Activated CD4-positive, alpha-beta T cell treated with anti-CD3 and anti-CD28 coated beads, Interleukin-10, Interleukin-2, amounts not matched to agents 100 ng/mL and 50 ng/mL, durations not matched to agents 16 hours and 8 hours (primary cell): Measurements from ENCODE around the gene IL6R.
A peak's percentile ranks its signal among the peaks of the same experiment; 100 is the strongest.
"Not testable (repeated sequence)": the region's sequence is repeated elsewhere in the genome, so short reads cannot be mapped to it uniquely, and the experiment has no call there.

Experiments used
- DNase-seq: peaks from one replicate; pipeline ENCODE4 v3.0.0-alpha.2; 2020

Gene IL6R

DNA sequence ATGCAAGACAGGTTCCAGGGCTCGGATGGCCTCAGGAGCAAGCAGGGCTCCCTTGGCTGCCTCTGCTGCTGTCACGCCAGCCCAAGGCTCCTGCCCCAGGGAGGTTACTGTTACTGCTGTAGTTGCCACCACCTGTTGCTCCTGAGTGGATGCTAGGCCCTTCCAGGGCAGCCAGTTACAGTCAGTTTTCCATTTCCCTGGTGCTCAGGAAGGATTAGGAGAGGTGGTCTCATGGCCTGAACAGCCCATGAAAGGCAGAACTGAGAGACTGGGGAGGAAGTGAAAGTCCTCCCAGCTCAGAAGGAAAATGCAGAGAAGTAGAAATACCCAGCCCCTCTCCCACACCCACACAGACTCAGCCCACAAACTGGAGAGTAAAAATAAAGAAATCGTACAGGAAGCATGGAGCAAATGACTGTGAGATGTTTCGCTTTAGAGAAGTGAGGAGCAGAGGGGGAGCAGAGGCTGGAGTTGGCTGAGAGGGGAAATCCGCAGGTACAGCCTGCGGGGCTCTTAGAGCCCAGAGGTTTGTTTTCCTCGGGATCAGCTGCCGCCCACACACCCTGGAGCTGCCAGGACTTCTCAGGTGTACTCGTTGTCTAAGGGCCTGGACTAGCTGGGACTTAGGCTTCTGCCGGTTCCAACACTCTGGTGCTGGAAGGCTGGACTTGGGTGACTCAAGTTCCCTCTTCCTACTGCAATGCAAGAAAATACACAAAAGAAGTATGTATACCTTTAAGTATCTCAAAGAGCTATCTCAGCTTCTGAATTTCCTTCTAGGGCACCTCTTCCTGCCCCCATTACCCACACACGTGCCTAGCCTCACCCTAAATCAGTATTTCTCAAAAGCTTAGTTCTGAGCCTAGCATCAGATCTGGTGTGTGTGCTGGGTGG is 2.3 kb downstream of the IL6R start:
- peak; percentile 75 for DNase-seq

GRCh38 chr1:154408174-154408777 is 3.1 kb downstream of the IL6R start:
- peak; percentile 29 for DNase-seq

DNA sequence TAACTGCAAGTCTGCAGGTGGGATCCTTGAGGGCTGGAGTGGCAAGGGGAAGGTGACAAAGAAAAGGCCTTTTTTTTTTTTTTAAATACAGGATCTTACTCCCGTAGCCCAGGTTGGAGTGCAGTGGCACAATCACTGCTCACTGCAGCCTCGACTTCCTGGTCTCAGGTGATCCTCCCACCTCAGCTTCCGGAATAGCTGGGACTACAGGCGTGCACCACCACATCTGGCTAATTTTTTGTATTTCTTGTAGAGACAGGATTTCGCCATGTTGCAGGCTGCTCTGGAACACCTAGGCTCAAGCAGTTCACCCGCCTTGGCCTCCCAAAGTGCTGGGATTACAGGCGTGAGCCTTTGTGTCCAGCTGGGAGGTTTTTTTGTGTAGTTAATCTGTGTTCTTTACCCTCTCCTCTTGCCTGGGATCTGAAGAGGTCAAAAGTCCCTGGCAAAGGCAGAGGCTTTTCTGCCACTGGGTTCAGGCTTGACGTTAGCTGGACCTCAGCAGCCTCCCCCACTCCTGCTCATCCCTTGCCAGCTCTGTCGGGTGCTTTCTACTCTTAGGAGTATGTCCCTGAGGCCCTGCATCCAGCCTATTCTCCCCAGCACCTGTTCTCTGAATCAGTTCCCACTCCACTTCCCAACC is 5.2 kb downstream of the IL6R start:
- no peak for DNase-seq

GRCh38 chr1:154411525-154411924 is 6.4 kb downstream of the IL6R start:
- DNase-seq, result no peak

- no peak for DNase-seq
Measured at GRCh38 chr1:154413177-154413783, 8.1 kb downstream of the IL6R start.

DNA sequence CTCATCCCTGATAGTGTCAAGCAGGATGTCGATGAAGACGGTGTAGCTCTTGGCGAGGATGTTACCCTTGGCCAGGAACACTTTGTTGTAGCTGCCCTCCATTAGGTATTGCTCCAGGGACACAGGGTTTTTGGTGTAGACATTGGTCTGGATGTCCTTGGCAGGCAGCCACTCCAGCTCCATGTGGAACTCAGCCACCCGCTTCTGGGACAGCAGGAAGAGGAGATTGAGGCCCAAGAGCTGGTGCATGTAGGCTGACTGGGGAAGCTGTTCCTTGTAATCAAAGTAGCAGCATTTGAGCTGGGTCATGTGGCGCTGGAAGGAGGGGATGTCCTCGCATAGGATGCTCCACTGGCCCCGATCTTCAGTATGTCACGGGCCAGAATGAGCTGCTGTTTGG is 9.5 kb downstream of the IL6R start:
- DNase-seq, result no peak

GRCh38 chr1:154416471-154417337 is 11.6 kb downstream of the IL6R start:
- no peak for DNase-seq

GRCh38 chr1:154417338-154417608 is 12.1 kb downstream of the IL6R start:
- no peak for DNase-seq

DNA sequence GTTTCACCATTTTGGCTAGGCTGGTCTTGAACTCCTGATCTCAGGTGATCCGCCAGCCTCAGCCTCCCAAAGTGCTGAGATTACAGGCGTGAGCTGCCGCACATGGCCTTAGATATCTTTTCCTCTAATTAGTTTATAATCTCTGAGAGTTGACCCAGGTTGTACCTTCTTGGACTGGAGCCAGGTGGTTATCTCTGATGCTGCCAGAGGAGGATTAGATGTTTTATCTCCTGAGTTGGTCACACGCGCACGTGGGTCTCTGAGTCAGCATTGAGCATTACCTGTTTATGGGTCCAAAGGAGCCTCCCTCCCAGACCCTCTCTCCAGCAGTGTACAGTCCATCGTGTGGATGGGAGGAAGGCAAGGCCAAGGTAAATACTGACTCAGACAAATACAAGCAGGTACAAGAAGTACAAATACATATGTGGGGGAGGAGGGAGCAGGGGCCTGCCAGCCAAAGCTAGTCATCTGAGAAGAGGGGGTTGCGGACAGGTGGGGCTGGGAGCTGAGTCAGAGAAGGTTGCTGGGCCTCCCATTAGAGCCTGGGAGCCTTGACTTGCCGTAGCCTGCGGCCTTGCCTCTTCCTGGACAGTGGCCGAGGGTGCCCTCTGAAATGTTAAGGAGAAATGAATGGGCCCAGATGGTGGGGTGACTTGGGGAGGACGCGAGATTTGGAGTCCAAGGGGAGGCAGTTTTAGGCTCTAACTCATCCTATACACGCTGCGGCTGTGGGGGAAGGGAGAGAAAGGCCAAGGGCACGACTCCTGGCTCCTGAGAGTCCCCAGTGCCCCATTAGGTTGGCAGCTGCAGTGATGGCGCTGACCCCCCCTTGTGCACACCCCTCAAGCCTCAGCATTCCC is 13.1 kb downstream of the IL6R start:
- no peak for DNase-seq

DNA sequence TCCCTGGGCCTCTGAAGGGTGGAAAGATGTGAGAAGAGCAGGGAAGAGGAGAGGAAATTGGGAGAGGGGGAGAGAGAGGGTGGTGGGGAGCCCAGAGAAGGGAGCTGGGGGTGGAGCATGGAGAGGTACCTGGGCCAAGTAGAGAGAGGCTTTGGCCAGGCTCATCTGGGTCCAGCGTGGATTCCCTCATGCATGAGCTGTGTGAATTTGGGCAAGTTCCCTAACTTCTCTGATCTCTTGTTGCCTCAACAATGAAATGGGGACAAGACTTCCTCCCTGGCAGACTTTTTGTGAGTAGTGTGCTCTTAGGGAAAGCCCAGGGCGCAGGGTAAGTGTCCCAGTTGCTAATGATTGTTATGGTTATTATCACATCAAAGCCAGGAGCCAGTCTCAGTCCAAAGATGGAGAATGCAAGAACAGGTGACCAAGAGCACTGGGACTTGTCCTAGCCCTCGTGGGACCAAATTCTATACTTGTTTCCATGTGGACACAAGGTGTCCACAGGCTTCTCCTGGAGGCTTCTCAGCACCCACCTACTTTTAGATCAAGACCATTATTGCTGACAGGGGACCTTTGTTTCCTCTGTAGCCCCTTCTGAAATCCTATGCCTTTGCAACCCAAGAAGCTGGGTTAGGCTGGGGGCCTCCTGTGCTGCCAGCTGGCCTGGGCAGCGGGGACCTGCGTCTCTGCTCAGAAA is 13.9 kb downstream of the IL6R start:
- no peak for DNase-seq

DNA sequence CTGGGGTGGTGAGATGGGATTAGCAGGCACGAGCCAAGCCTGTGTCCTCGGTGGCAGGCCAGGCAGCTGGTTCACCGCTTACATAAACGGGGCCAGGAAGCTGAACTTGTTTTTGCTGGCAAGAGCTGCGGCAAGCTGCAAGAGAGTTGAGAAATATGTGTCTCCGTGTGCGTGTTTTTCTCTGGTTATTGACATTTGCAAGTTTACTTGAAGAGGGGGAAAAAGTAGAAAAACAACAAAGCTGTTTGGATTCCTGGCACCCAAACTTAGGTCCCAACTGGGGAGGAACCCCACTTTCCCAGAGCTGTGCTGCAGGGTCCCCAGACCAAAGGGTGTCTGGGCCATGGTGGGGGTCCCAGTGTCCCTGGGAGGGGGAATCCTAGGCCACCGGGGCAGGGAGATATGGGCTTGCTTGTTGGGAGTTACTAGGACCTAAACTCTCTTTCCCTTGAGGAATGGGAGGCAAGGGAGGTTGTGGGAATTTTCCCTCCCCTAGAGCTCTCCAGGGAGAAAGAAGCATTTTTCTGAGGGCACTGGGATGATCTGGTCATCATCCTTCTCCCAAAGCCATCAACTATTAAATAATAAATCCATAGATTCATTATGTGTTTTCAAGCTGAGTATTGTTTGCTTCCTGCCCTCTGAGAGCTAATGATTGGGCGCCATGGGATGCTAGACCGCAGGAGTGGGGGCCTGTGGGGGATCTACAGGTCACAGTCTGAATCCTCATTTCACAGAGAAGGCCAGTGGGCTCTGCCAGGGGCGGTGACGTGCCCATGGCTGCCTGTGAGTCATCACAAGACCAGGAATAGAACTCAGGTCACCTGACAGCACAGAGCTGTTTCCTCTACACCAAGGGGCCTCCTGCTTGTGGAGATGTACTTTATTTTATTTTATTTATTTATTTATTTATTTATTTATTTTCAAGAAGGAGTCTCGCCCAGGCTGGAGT is 14.8 kb downstream of the IL6R start:
- peak; percentile 77 for DNase-seq

DNA sequence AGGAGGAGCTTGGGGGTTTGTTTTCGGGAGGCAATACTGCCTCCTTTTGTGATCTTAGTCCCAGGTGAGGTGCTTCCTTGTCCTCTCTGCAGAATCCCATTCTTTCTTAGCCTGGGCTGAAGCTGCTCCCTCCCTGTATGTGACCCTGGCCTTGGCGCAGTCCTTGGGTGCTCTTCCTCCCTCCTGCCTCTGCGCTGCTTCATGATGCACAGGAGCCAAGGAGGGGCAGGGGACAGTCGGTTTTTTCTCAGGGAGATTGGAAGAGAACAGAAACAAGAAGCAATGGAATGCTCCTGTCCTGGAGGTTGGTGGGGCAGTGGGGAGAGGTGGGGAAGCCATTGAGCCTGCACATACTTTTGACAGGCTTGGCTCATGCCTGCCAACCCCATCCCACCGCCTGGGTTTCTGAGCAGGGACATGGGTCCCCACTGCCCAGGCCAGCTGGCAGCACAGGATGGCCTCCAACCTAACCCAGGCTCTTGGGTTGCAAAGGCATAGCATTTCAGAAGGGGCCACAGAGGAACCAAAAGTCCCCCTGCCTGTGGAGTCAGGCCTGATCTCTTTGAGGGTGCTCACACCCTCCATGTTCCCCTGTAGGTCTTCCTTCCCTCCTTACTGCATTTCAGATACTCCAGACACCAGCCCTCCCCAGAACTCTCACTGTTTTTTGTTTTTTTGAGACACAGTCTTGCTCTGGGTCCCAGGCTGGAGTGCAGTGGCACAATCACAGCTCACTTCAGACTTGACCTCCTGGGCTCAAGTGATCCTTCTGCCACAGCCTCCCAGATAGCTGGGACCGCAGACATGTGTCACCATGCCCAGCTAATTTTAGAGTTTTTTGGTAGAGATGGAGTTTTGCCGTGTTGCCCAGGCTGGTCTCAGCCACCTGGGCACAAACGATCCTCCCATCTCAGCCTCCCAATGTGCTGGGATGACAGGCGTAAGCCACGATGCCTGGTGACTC is 16.1 kb downstream of the IL6R start:
- no peak for DNase-seq

DNA sequence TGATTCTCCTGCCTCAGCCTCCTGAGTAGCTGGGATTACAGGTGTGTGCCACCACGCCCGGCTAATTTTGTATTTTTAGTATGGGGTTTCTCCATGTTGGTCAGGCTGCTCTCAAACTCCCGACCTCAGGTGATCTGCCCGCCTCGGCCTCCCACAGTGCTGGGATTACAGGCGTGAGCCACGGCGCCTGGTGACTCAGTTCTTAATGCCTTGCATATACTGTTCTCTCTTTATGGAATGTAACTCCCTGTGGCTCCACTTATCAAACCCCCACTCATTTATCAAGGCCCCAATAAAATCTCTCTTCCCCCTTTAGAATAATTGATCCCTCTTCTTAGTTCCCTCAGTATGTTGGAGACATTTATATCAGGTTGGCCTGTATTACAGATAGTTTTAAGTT is 16.9 kb downstream of the IL6R start:
- DNase-seq, result not testable (repeated sequence)

DNA sequence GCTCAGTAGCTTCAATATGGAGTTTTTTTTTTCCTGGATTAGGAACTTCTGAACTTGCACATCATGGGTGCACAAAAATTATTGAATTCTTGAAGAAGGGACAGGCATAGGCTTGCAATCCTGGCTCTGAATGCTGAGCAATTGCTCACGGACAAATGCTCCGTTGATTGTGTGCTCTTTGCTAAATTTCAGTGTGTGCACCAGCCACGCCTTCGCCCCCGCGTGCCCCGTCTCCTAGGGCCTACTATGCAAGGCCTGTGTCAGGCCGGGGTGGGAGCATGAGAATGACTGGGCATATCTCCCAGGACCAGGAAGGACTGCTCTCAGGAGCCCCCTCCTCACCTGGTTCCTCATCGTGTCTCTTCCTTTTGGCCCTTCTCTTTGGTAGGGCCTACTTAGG is 17.4 kb downstream of the IL6R start:
- DNase-seq, result no peak

DNA sequence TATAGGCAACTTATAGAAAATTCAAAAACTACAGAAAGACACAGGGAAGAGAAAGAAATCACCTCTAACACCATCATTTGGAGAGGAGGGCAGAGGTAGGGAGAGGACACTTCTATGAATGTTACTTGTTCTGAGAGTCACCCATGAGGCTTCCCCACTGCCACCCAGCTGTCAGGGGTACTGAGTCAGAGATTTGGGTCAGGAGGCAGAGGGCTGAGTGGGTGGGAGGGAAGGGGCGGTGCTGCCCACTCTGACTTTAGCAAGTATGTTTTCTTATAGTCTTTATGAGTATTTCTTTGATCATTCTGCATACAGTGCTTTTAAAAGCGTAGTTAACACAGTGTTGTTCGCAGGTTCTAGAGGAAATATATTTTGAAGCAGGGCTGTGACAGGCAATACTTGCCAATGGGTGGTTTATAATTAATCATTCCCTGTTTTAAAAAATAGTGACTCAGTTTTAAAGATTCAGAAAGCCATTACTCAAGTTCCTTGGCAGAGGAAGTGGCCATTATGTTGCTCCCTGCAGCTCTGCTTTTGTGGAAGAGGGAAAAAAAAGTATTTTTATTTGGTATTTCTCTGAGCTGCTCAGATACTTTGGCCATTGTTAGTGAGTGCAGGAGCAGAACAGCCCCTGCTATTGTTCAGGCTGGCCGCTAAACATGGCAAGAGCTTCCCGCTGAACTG is 18.3 kb downstream of the IL6R start:
- DNase-seq, result no peak

DNA sequence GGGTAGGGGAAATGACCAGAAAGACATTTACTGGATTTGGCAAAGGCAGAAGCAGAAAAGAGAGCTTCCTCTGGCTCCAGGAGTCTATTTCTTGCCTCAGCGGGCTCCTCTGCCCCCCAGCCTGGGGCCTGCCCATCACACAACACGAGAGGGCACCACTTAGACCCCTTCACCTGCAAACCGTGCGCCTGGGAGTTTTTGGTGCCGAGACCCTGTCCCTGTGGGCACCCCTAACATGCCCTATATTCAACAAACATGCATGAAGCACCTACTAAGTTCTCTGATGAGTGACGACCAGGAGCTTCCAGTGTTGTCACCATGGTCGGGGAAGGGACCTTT is 18.8 kb downstream of the IL6R start:
- DNase-seq, result no peak

GRCh38 chr1:154425172-154425571 is 20.0 kb downstream of the IL6R start:
- DNase-seq, result no peak
